ENCODE results near the gene ZMYND8.

DNA sequence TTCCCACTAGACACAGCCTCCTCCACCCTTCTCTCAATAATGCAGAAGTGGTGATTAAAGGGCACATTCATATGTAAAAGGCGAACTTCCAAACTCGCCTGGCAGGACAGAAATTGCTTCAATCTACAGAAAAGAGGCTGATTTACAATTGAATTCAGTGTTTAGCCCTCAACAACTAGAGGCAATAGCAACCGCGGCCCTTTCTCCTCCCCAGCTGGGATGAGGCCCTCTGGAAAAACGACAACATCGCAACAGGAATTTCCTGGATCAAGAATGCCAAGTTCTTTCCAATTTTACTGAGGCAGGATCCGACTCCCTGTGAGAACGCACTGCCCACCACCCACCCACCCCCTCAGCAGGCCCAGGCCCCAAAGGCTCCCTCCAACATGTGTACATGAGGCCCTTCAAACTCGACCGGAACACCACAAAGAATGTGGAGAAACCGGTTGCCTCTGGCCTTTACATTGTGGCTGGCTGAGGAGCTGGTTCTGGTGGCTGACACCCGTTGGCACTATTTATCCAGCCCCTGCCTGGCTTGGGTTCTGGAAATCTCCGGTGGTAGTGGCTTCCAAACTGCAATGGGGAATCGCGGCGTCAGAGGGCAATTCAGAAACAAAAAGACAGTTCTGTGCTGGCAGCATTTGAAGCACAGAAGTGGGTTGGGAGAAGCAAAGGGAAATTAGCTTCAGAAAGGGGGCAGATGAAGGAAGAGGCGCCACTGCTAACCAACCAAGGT lies 36.8 kb downstream of the ZMYND8 start:
- TF ChIP-seq, protein P1, sequence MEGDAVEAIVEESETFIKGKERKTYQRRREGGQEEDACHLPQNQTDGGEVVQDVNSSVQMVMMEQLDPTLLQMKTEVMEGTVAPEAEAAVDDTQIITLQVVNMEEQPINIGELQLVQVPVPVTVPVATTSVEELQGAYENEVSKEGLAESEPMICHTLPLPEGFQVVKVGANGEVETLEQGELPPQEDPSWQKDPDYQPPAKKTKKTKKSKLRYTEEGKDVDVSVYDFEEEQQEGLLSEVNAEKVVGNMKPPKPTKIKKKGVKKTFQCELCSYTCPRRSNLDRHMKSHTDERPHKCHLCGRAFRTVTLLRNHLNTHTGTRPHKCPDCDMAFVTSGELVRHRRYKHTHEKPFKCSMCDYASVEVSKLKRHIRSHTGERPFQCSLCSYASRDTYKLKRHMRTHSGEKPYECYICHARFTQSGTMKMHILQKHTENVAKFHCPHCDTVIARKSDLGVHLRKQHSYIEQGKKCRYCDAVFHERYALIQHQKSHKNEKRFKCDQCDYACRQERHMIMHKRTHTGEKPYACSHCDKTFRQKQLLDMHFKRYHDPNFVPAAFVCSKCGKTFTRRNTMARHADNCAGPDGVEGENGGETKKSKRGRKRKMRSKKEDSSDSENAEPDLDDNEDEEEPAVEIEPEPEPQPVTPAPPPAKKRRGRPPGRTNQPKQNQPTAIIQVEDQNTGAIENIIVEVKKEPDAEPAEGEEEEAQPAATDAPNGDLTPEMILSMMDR (IDR thresholded peaks at IDR 0.05), result no peak
- TF ChIP-seq, protein P2, sequence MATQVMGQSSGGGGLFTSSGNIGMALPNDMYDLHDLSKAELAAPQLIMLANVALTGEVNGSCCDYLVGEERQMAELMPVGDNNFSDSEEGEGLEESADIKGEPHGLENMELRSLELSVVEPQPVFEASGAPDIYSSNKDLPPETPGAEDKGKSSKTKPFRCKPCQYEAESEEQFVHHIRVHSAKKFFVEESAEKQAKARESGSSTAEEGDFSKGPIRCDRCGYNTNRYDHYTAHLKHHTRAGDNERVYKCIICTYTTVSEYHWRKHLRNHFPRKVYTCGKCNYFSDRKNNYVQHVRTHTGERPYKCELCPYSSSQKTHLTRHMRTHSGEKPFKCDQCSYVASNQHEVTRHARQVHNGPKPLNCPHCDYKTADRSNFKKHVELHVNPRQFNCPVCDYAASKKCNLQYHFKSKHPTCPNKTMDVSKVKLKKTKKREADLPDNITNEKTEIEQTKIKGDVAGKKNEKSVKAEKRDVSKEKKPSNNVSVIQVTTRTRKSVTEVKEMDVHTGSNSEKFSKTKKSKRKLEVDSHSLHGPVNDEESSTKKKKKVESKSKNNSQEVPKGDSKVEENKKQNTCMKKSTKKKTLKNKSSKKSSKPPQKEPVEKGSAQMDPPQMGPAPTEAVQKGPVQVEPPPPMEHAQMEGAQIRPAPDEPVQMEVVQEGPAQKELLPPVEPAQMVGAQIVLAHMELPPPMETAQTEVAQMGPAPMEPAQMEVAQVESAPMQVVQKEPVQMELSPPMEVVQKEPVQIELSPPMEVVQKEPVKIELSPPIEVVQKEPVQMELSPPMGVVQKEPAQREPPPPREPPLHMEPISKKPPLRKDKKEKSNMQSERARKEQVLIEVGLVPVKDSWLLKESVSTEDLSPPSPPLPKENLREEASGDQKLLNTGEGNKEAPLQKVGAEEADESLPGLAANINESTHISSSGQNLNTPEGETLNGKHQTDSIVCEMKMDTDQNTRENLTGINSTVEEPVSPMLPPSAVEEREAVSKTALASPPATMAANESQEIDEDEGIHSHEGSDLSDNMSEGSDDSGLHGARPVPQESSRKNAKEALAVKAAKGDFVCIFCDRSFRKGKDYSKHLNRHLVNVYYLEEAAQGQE (IDR thresholded peaks at IDR 0.05; ENCODE audit: insufficient read depth in 1 of 2, low read depth in 2 of 2, low read length in 1 of 2), result no peak
- TF ChIP-seq POLR2AphosphoS5 (IDR thresholded peaks at IDR 0.05; ENCODE audit: low read depth, low read length) (no peak), TCF7L2 (IDR thresholded peaks at IDR 0.05; ENCODE audit: low read depth, low read length) (no peak)

Data from Panc1 (cell line).